GM19193 (cell line): ENCODE results near the gene GTF3C4.

Source experiments
- POLR2A ChIP-seq: IDR thresholded peaks from 4 replicates; pipeline ENCODE4 v1.6.1; 2011; ENCODE audit not compliant: insufficient read depth, insufficient read length; ENCODE audit errors: extremely low read depth

GTF3C4 gene

GRCh38 chr9:132641216-132641615 is 29.0 kb upstream of the GTF3C4 start:
- no peak for TF ChIP-seq POLR2A

DNA sequence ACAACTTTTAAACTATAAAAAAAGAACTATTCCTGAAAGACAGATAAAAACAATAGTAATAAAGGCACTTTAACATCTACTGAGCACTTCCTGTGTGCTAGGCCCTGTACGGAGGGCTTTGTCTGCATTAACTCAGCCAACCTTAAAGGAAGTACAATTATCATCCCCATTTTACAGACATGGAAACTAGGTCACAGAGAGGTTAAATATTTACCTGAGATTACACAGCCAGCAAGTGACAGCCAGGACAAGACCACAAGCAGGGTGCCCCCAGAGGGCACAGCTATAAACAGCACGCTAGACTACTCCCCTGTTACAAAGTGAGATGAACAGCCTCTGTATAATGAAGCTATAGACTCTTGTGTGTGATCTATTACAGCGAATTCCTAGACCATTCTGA is 26.0 kb upstream of the GTF3C4 start:
- TF ChIP-seq POLR2A: no peak

- TF ChIP-seq POLR2A: no peak
These were observed 25.0 kb upstream of the GTF3C4 start for GRCh38 chr9:132645306-132645705.

- TF ChIP-seq POLR2A: no peak
These were observed 24.6 kb upstream of the GTF3C4 start for GRCh38 chr9:132645711-132646110.

DNA sequence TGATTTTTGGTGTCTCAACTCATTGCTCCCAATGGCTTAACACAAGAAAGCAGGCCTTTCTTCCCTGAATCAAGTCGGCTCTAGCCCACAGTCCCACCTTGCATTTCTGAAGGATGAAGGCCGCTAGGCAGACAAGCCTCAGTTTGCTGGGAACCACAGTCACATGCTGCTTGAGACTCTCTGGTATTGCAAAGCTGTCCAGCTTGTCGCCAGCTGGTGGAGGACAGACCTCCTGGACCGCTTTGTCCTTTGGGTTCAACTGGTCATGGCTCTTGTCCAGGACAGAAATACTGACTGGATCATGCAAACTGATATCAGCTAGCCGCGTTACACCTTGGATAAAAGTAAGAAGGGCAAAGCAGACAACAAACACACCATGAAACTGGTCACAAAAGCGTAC is 23.5 kb upstream of the GTF3C4 start:
- TF ChIP-seq POLR2A: no peak

GRCh38 chr9:132647355-132647754 is 22.9 kb upstream of the GTF3C4 start:
- TF ChIP-seq POLR2A: no peak

DNA sequence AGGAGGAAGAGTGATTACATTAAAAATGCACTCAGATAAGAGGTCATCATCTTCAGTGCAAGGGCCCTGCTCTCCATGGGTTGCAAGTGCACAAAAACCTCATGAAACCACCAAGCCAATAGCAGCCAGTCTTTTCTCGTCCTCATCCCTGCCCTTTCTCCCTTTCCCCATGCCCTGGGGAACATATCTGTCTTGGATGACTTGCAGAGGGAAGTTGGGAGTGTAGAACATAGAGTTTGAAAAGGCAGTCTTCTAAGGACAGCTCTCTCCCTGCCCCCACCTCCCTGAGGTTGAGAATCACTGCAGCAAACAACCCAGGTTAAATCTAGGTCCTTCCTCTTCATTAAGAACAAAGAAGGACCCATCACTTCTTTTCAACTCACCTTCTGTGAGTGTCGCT is 22.5 kb upstream of the GTF3C4 start:
- no peak for TF ChIP-seq POLR2A

GRCh38 chr9:132648283-132648682 is 22.0 kb upstream of the GTF3C4 start:
- TF ChIP-seq POLR2A: no peak

GRCh38 chr9:132648685-132649084 is 21.6 kb upstream of the GTF3C4 start:
- no peak for TF ChIP-seq POLR2A

DNA sequence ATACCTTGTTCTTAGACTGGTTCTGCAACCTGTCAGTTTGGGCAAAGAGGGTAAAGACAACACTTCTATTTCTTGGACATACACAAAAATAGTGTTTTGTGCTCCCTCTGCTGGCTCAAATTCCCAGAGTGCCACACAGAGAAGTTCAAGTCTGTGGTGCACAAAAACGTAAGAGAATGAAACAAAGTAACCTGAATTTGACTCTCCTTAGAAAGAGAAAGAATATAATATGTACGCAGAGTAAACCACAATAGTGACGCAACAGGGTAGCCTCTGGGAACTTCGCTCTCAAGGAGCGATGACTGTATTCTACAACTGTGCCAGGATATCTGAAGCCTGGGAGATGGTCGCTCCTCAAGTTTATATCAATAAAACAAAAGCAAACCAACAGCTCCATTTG is 19.0 kb upstream of the GTF3C4 start:
- TF ChIP-seq POLR2A: no peak

GRCh38 chr9:132656299-132656698 is 14.0 kb upstream of the GTF3C4 start:
- TF ChIP-seq POLR2A: no peak

DNA sequence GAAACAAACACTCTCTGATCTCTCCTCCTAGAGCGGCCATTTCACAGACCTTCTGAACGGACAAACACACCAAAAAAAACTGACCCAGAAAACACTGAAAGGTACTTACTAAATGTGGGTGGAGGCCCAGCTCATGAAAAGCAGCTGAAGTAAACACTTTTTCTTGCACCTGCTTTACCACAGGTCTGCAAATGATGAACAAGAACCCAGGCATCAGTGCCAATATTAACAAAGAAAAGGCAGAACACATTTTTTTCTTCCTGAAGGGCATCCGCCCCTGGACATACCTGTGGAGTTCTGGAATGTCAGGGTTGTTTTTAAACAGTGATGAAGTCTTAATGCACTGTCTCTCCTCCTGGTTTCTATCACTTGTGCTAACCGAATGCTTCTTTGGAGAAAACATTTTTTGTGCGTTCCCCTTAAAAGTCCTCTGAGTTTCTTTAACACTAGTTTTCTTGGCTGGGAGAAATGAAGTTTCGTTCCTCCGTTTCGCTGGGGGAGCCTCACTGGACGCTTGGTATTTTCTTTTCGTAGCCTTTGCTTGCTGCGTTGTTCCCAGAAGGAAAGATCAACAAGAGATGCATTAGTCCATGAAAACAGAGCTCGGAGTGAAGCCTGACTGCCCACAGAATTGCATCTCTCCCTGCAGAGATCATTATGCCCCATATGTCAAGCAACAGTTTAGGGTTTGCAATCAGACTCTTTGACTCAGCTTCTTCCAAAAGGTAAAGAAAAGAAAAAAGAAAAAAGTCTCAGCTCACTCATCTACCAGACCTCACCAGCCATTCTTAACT is 7.9 kb upstream of the GTF3C4 start:
- no peak for TF ChIP-seq POLR2A

GRCh38 chr9:132663117-132663516 is 7.1 kb upstream of the GTF3C4 start:
- TF ChIP-seq POLR2A: no peak

GRCh38 chr9:132663851-132664250 is 6.4 kb upstream of the GTF3C4 start:
- TF ChIP-seq POLR2A: no peak

DNA sequence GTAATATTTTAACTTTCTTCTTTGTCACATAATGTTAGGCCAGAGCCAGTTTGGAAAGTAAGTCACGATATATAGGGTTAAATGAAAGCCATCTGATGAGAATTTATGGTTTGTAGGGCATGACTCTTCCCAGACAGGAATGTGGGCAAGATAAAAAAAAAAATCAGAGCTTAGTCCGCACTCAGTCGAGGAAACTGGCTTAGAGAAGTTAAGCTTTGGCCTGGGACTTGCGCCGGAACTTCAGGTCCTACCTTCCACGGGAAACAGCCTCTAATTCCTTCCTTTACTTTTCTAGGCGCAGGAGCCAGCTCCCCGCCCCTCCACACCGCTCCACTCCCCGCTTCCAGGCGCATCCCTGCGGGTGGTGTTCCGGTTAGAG is 956 bp upstream of the GTF3C4 start:
- no peak for TF ChIP-seq POLR2A

DNA sequence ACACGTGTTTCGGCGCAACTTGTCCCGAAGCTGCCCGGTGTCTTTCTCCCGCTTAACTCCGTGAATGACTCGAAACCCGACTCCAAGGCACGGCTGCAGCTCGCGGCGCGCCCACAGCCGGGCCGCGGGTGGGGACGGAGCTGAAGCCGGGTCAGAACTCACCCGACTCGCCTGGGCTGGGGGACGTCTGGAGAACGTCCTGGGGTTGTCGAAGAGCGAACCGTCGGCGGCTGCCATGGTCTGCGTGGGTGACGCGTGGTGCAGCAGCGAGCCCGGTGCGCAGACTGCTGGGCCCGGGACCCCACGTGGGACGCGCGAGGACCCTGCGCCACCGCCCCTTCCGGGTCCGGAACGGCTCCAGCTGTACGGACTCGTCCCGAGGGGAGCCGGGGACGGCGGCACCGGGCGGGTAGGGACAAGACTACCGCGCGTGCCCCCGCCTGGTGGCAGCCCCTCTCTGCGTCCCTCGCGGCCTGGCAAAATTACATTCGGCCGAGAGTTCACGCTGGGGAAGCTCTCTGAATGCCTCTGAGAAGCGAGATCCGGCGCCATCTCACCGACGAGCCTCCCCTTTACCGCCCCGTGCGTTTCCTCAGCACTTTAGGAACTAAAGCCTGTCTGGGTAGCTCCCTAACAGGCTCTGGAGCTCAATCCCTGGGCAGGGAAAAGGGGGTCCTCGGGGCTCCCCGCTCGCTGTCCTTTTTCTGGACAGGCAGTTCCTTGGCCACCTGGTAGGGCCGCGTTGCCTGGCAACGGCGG is 387 bp upstream of the GTF3C4 start, which contains the start of gene DDX31:
TSS of gene DDX31 (minus strand) at position 286 of the 759 bp plus-strand sequence. CDS start at position 237, 49 bp downstream.
- TF ChIP-seq POLR2A: peak; percentile 86
